Measurements from ENCODE around the gene NUP205.

GRCh38 chr7:135537905-135538304, 19.8 kb upstream of the NUP205 start:
- TF ChIP-seq REST (IDR thresholded peaks at IDR 0.05; ENCODE audit: borderline replicate concordance) = no peak
- TF ChIP-seq SMC3 (conservative IDR thresholded peaks at IDR 0.05; ENCODE audit: poor library complexity) = no peak
- no peak for TF ChIP-seq CTCF (IDR thresholded peaks at IDR 0.05; ENCODE audit: poor library complexity, severe bottlenecking)
- no peak for TF ChIP-seq EZH2 (IDR thresholded peaks at IDR 0.05; ENCODE audit: borderline replicate concordance, insufficient read depth, low read length, poor library complexity, severe bottlenecking)
- no peak for TF ChIP-seq EP300 (conservative IDR thresholded peaks at IDR 0.05; ENCODE audit: poor library complexity, severe bottlenecking)
- no peak for TF ChIP-seq RAD21 (conservative IDR thresholded peaks at IDR 0.05)
- no peak for TF ChIP-seq TAF1 (IDR thresholded peaks at IDR 0.05; ENCODE audit: low read depth)
- TF ChIP-seq POLR2AphosphoS5 (IDR thresholded peaks at IDR 0.05) = no peak
- TF ChIP-seq MXI1 (conservative IDR thresholded peaks at IDR 0.05; ENCODE audit: poor library complexity, severe bottlenecking) = no peak
